DND-41 (cell line): ENCODE measurements around the gene IL3.

ENCODE experiments used
- EZH2 ChIP-seq: IDR thresholded peaks from 3 replicates; pipeline ENCODE4 v1.6.1; 2012; ENCODE audit warnings: borderline replicate concordance, low read depth, mild to moderate bottlenecking, moderate library complexity, low read length, inconsistent platforms; ENCODE audit not compliant: severe bottlenecking
- TF ChIP-seq, protein P1 (sequence below): IDR thresholded peaks from 2 replicates; pipeline ENCODE4 v1.5.1; 2012; ENCODE audit warnings: borderline replicate concordance, low read length, moderate library complexity, mild to moderate bottlenecking; ENCODE audit not compliant: poor library complexity, severe bottlenecking; ENCODE audit errors: extremely low read depth

DNA sequence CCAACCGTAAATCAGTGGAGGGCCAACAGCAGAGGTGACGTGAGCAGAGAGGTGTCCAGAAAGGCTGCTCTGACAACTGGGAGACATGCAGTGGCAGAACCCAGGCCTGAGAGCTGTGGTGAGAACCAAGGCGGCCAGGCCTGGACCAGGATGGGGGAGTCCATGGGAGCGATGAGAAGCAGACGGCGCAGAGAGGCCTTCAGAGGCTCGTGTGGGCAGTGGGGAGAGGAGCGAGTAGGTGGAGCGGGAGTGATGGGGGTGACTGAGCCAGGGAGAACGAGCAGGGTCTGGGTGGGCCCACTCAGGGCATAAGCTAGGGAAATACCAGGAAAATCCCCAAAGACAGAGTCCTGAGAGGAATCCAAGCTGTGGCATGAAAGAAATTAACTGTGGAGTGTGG lies 7.9 kb upstream of the IL3 start:
- TF ChIP-seq, protein P1, sequence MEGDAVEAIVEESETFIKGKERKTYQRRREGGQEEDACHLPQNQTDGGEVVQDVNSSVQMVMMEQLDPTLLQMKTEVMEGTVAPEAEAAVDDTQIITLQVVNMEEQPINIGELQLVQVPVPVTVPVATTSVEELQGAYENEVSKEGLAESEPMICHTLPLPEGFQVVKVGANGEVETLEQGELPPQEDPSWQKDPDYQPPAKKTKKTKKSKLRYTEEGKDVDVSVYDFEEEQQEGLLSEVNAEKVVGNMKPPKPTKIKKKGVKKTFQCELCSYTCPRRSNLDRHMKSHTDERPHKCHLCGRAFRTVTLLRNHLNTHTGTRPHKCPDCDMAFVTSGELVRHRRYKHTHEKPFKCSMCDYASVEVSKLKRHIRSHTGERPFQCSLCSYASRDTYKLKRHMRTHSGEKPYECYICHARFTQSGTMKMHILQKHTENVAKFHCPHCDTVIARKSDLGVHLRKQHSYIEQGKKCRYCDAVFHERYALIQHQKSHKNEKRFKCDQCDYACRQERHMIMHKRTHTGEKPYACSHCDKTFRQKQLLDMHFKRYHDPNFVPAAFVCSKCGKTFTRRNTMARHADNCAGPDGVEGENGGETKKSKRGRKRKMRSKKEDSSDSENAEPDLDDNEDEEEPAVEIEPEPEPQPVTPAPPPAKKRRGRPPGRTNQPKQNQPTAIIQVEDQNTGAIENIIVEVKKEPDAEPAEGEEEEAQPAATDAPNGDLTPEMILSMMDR = no peak
- TF ChIP-seq EZH2 = no peak
